ENCODE data around the gene TFF2.

TFF2 gene

GRCh38 chr21:42367367-42368165 lies 16.8 kb upstream of the TFF2 start:
- no peak overlapping the region for H3K27ac ChIP-seq
- no peak for DNase-seq (ENCODE audit: low read depth, low spot score)

DNA sequence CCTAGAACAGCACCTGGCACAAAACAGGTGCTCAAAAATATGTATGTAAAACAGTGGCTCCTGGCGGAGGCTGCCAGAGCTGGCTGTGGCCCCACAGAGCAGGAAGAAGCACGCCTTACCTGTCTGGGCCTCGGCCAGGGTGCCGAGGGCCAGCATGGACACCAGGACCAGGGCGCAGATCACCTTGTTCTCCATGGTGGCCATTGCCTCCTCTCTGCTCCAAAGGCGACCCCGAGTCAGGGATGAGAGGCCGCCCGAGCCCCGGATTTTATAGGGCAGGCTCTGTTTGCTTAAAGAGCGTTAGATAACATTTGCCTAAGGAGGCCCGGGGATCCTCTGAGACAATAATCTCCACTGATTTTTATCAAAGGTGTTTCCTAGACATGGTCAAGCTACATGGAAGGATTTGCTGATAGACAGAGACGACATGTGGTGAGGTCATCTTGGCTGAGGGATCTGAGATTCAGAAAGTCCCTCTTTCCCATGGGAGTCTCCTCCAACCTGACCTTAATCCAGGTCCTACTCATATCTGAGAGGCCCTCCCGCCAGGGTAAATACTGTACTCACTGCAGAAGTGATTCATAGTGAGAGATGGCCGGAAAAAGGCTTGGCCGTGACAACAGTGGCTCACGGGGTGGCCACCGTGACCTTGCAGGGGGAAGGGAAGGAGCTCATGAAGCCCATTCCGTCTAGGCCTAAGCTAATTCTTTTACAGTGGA lies 15.7 kb upstream of the TFF2 start, which contains the start of gene TFF1:
TSS of gene TFF1 (minus strand) at position 244 of the 719 bp plus-strand sequence. CDS start at position 204, 40 bp downstream.
- H3K27ac ChIP-seq: peak within 1 kb of the TSS; percentile 17
- no peak for DNase-seq (ENCODE audit: low read depth, low spot score)

- no peak for DNase-seq (ENCODE audit: low read depth, low spot score)
- no peak overlapping the region for H3K27ac ChIP-seq
These were observed 15.0 kb upstream of the TFF2 start for GRCh38 chr21:42365770-42366169.

- DNase-seq (ENCODE audit: low read depth, low spot score): no peak
- H3K27ac ChIP-seq: no peak overlapping the region
These were observed 13.6 kb upstream of the TFF2 start for GRCh38 chr21:42364304-42364865.

DNA sequence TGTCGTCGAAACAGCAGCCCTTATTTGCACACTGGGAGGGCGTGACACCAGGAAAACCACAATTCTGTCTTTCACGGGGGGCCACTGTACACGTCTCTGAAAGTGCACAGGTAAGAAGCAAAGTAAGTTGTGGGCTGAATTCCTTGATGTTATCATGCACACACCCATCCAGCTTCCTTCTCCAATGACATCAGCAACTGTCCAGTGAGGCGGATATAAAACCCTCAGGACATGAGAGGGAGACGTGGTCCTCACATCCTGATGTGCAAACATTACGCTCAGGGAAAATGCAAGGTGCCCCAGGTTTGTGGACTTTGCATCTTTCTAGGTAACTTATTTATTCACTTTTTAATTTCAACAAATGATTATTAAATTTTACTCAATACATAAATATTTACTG lies 12.5 kb upstream of the TFF2 start:
- DNase-seq (ENCODE audit: low read depth, low spot score): no peak
- no peak overlapping the region for H3K27ac ChIP-seq

DNA sequence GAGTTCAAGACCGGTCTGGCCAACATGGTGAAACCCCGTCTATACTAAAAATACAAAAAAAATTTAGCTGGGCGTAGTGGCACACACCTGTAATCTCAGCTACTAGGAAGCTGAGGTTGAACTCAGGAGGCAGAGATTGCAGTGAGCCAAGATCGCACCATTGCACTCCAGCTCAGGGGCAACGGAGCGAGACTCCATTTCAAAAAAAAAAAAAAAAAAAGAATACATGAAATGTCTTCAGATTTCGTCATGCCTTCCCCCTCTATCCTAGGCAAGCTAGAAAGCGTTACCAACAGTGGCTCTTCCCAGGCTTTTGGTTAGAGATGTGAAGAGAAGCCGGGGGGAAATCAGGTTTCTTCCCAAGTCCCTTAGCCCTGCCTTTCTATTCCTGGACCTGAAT lies 11.9 kb upstream of the TFF2 start:
- no peak for DNase-seq (ENCODE audit: low read depth, low spot score)
- H3K27ac ChIP-seq: no peak overlapping the region

DNA sequence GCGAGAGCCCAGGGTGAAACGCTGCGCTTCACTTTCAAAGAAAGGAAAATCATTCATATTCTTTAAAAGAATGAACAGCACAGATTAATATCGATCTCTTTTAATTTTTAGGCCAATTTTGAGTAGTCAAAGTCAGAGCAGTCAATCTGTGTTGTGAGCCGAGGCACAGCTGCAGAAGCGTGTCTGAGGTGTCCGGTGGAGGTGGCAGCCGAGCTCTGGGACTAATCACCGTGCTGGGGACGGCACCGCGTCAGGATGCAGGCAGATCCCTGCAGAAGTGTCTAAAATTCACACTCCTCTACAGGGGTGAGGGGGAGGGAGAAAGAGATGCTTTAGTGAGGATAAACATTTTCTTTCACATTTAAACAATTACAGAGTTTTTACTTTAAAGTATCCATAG lies 11.4 kb upstream of the TFF2 start:
- no peak overlapping the region for H3K27ac ChIP-seq
- no peak for DNase-seq (ENCODE audit: low read depth, low spot score)

DNA sequence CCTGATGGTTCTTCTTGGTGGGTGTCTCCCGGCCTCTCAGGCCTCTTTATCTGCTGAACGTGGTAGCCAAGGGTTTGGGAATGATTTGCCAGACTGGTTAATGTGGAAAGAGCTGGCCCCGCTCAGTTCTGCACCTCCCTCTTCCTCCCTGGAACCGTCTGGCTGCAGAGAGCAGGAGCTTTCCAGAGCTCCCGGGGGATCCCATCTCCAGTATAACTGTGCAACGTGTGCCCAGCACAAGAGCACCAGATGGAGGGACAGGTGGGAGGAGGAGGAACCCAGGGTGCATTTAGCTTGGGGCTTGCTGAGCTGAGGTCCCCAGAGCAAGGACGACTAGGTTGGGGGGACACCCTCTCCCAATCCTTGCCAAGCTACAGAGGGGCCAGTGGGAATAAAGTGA lies 10.5 kb upstream of the TFF2 start:
- no peak for DNase-seq (ENCODE audit: low read depth, low spot score)
- no peak overlapping the region for H3K27ac ChIP-seq

- DNase-seq (ENCODE audit: low read depth, low spot score): no peak
- no peak overlapping the region for H3K27ac ChIP-seq
These were observed 9.5 kb upstream of the TFF2 start for GRCh38 chr21:42360317-42360716.

- no peak for DNase-seq (ENCODE audit: low read depth, low spot score)
These were observed 8.1 kb upstream of the TFF2 start for GRCh38 chr21:42358937-42359336.

GRCh38 chr21:42358261-42358660 lies 7.5 kb upstream of the TFF2 start:
- H3K27ac ChIP-seq: no peak overlapping the region
- DNase-seq (ENCODE audit: low read depth, low spot score): no peak

More at GRCh38 chr21:42358937-42359336, 8.1 kb upstream of the TFF2 start:
- H3K27ac ChIP-seq: no peak overlapping the region

DNA sequence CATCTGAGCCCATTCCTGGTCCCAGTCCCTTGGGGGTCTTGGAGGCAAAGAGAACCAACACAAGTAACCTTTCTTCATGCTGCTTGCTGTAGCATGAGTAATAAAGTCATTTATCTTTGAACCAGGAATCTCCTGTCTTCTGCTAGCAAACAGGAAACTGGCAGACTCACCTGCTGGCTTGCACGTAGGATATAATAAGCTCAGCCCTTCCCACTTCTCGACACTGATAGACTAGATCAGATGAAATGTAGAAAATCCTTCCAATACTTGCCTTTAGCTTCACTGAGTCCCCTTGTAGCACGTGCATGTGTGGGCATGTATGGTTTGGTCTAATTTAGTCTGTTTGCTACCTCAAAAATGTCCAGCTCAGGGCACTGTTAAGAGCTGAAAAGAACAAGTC lies 6.5 kb upstream of the TFF2 start:
- DNase-seq (ENCODE audit: low read depth, low spot score): no peak
- H3K27ac ChIP-seq: no peak overlapping the region

DNA sequence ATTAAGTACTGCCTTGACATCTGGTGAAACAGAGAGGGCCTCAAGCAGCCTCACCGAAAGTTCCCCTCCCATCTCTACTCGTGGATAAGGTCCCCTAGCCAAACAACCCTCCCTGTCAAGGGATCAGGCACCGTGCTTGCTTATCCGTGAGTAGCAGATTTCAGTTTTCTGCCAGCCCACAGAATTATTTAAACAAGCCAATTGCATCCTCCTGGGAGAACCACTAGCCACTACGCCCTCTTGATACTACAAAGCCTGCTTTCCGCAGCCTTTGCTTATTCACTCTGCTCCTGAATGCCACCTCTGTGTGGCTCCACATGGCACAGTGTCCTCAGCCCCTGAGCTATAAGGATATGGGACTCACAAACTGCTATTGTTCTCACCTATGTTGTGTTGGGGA lies 5.9 kb upstream of the TFF2 start:
- no peak overlapping the region for H3K27ac ChIP-seq
- no peak for DNase-seq (ENCODE audit: low read depth, low spot score)

DNA sequence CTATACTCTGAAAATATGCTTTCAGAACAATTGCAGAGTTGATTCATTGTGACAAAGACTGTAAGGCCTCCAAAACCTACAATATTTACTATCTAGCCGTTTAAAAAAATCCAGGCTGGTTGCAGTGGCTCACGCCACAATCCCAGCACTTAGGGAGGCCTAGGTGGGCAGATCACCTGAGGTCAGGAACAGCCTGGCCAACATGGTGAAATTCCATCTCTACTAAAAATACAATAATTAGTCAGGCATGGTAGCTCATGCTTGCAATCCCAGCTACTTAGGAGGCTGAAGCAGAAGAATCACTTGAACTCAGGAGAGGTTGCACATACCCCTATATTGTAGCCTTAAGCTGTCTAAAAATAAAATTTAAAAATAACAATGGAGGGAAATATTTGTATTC lies 5.3 kb upstream of the TFF2 start:
- DNase-seq (ENCODE audit: low read depth, low spot score): no peak
- H3K27ac ChIP-seq: no peak overlapping the region

GRCh38 chr21:42353623-42354022 lies 2.8 kb upstream of the TFF2 start:
- no peak overlapping the region for H3K27ac ChIP-seq
- DNase-seq (ENCODE audit: low read depth, low spot score): no peak

DNA sequence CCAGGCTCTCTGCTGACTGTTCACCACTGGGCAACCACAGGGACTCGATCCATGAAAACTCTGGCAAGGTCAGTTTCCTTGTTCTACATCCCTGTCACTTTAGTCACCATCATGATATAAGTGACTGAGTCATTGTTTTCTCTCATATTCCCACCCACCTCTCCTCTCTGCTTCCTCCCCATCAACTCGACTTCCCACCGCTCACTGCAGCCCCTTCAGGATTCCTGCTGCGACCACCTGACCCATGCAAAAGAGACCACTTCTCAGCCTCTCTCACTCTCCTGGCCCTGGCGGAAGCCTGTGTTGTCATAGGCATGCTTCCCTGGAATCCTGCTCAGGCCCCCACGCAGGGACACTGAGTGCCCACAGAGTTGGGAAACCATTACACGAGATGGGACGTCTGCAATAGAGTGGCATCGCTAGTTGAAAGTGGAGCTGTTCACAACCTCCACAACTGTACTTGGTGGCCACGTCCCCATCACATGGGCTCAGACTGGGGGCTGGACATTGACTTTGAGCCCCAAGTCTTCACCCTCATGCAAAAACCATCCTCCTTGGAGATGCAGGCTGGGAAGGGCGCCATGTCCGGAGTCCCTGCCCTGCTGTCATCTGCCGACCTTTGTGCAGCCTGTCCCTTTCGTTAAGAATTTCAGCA lies 1.8 kb upstream of the TFF2 start:
- H3K27ac ChIP-seq: no peak overlapping the region
- no peak for DNase-seq (ENCODE audit: low read depth, low spot score)

DNA sequence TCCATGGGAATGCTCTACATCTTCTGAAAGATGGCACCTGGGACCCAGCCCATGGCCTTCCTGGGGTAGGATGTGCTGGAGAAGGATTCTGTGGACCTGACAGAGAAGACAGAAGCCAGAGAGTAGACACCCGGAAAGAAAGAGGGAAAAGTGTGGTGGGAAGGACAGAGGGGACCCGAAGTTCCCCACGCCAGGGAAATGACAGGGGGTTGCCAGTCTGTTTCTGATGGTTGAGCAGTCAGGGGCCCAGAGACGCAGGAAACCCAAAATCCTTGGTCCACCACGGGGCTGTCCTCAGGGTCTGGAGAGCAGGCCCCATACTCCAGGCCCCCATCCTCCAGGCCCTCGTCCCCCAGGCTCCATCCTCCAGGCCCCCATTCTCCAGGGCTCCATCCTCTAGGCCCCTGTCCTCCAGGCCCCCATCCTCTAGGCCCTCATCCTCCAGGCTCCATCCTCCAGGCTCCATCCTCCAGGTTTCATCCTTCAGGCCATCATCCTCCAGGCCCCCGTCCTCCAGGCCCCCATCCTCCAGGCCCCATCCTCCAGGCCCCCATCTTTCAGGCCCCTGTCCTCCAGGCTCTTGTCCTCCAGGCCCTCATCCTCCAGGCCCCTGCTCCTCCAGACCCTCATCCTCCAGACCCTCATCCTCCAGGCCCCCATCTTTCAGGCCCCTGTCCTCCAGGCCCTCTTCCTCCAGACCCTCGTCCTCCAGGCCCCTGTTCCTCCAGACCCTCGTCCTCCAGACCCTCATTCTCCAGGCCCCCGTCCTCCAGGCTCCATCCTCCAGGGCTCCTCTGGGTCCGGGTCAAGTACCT lies 1.0 kb upstream of the TFF2 start:
- no peak for DNase-seq (ENCODE audit: low read depth, low spot score)
- no peak overlapping the region for H3K27ac ChIP-seq

DNA sequence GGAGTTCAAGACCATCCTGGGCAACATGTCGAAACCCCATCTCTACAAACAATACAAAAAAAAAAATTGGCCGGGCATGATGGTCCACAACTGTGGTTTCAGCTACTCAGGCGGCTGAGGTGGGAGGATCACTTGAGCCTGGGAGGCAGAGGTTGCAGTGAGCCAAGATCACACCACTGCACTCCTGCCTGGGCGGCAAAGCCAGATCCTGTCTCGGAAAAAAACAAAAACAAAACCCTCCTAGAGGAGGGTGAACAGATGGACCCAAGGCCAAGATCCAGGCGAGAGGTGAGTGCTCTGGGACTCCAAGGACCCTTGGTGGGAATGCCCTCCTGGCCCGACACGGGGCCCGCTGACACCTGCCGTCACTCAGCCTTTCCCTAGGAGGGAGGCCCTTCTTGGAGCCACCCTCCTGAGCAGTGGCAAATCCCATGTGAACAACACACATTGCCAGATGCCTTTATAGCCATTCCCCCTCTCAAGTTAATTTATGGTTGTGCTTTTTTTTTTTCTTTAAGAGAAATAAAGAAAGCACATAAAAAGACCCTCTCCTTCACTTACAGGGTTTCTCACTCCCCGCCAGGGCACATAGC lies 380 bp downstream of the TFF2 start:
- DNase-seq (ENCODE audit: low read depth, low spot score): no peak
- no peak overlapping the region for H3K27ac ChIP-seq

DNA sequence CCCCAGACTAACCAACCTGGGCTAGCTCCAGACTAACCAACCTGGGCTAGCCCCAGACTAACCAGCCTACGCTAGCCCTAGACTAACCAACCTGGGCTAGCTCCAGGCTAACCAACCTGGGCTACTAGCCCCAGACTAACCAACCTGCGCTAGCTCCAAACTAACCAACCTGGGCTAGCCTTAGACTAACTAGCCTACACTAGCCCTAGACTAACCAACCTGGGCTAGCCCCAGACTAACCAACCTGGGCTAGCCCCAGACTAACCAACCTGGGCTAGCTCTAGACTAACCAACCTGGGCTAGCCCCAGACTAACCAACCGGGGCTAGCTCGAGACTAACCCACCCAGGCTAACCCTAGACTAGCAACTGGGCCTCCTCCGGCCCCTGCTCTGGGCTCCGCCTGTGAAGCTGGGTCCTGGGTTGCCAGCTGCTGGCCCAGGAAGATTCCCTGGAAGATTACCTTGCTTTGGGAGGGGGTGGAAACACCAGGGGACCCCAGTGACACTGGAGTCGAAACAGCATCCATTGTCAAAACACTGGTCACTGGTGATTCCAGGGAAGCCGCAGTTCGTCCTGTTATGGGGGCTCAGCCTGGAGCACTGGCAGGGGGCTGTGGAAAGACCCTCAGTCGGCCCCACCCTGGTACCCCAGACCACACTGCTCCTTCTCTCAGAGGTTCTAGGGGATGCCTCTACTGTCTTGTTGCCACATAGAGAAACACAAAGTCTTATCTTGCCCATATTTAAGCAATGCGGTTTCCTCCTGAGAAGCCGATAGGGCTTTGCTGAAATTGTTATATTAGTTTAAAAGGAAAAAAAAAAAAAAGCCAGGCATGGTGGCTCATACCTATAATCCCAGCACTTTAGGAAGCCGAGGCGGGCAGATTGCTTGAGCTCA lies 1.1 kb downstream of the TFF2 start:
- H3K27ac ChIP-seq: no peak overlapping the region
- DNase-seq (ENCODE audit: low read depth, low spot score): no peak

Data from epithelial cell of prostate (primary cell).